Measurements from ENCODE around the gene RASSF3. TPM values are rescaled to one million over a fixed set of nuclear protein-coding genes. Genes with fewer than 3 reads are reported as not detected.

Gene RASSF3
- total RNA-seq, 1 donor from 2014 or later = 43.1 TPM

Other genes starting within 250 kb of the RASSF3 start
- 0.40 TPM in 1 of 2 replicates, not detected in the other for gene C12orf56, start 219.7 kb upstream of the RASSF3 start, total RNA-seq
- 158 and 163 TPM in 2 replicates for gene XPOT, start 206.1 kb upstream of the RASSF3 start, total RNA-seq
- gene TBK1, start 158.4 kb upstream of the RASSF3 start, total RNA-seq = 32.9 and 34.6 TPM in 2 replicates
- 19.9 and 20.5 TPM in 2 replicates for gene GNS, start 148.9 kb downstream of the RASSF3 start, total RNA-seq
- gene TBC1D30, start 214.2 kb downstream of the RASSF3 start, total RNA-seq = 0.95 and 1.7 TPM in 2 replicates